GM19372 (cell line): ENCODE measurements around the gene PIP5K1A.

Source experiments
- ATAC-seq: cut with Tn5 transposase; IDR thresholded peaks from one replicate; pipeline ENCODE4 v1.9.1; 2021; ENCODE audit warnings: mild to moderate bottlenecking, low read depth, moderate library complexity; ENCODE audit not compliant: unreplicated experiment

Gene PIP5K1A

GRCh38 chr1:151287341-151287699 lies 89.0 kb downstream of the PIP5K1A start:
- ATAC-seq = no peak

DNA sequence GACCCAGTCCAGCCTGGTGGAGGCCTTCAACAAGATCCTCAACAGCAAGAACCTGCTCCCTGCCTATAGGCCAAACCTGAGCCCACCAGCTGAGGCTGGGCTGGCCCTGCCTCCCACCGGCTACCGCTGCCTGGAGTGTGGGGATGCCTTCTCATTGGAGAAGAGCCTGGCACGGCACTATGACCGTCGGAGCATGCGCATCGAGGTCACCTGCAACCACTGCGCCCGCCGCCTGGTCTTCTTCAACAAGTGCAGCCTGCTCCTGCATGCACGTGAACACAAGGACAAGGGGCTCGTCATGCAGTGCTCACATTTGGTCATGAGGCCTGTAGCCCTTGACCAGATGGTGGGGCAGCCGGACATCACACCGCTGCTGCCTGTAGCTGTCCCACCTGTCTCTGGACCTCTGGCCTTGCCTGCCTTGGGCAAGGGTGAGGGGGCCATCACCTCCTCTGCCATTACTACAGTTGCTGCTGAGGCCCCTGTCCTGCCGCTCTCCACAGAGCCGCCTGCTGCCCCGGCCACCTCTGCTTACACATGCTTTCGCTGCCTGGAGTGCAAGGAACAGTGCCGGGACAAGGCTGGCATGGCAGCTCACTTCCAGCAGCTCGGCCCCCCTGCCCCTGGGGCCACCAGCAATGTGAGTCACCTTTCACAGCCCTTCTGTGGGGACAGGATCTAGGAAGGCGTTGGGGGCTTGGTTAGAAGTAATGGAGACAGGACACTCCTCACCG lies 89.6 kb downstream of the PIP5K1A start:
- ATAC-seq = no peak

DNA sequence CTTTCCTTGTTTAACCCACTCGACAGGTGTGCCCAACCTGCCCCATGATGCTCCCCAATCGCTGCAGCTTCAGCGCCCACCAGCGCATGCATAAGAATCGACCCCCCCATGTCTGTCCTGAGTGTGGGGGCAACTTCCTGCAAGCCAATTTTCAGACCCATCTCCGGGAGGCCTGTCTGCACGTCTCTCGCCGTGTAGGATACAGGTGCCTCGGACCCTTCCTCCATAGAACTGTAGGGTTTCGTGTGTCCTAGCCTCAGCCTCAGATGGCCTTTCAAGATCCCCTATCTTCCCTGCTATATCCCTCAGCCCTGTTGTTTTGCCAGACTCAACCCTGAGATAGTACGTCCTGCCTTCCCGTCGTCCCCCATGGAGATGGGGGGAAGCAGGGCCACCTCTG lies 90.2 kb downstream of the PIP5K1A start:
- no peak for ATAC-seq

DNA sequence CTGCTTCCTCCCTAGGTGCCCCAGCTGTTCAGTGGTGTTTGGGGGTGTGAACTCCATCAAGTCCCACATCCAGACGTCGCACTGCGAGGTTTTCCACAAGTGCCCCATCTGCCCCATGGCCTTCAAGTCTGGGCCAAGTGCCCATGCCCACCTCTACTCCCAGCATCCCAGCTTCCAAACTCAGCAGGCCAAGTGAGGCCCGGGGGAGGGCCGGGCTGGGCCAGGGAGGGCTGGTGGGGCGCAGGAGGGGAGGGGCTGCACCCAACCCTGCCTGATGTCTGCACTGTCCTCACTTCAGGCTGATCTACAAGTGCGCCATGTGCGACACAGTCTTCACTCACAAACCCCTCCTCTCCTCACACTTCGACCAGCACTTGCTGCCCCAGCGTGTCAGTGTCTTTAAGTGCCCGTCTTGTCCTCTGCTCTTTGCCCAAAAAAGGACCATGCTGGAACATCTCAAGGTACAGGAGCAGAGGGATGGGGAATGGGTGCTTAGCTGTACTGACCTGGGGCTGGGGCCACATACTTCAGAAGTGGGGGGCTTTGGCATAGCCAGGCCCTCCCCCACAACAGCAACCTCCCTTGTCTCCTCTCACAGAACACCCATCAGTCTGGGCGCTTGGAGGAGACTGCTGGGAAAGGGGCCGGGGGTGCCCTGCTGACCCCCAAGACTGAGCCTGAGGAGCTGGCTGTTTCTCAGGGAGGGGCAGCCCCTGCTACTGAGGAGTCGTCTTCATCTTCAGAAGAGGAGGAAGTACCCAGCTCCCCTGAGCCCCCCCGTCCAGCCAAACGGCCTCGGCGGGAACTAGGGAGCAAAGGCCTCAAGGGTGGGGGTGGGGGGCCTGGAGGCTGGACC lies 91.0 kb downstream of the PIP5K1A start:
- ATAC-seq = no peak

DNA sequence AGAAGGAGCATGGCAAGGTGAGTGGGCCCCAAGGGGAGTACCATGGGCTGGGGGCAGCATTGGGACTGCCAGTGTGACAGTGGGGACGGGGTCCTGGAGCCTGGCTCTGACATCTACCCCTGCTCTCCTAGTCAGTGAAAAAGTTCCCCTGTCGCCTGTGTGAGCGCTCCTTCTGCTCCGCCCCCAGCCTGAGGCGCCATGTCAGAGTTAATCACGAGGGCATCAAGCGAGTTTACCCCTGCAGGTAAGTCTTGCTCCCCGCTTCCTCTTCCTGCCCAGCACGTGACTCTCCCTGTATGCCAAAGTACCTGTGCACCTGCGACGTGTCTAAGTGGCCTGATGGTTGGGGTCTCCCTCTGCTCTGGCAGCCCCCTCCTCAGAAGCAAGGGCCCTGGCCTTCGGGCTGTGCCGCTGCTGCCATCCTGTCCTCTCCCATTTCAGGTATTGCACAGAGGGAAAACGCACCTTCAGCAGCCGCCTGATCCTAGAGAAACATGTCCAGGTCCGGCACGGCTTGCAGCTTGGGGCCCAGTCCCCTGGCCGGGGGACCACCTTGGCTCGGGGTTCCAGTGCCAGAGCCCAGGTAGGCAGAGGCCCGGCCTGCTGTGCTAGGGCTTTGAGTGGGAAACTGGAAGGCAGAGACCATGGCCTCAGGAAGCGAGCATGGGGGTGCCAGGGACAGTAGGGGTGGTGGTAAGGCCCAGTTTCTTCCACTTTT lies 91.8 kb downstream of the PIP5K1A start:
- no peak for ATAC-seq

GRCh38 chr1:151290709-151291303 lies 92.5 kb downstream of the PIP5K1A start:
- no peak for ATAC-seq

GRCh38 chr1:151292207-151293030 lies 94.1 kb downstream of the PIP5K1A start:
- ATAC-seq = no peak

DNA sequence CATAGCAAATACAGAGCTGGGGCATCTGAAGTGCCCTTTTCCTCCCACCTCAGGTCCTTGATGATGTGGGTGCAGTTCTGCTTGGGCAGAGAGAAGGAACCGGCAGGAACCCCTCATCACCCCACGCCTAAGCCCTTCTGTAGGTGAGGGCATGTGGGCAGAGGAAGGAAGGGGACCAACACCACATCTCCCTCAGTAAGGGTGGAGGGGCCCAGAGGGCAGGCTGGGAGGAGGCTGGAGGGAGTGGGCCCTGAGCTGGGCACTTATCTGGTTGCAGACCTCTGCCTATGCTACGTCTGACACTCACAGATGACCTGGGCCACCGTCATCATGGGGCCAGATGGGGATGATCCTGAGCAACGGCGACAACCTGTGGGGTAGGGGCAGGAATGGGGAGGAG lies 94.7 kb downstream of the PIP5K1A start:
- no peak for ATAC-seq

DNA sequence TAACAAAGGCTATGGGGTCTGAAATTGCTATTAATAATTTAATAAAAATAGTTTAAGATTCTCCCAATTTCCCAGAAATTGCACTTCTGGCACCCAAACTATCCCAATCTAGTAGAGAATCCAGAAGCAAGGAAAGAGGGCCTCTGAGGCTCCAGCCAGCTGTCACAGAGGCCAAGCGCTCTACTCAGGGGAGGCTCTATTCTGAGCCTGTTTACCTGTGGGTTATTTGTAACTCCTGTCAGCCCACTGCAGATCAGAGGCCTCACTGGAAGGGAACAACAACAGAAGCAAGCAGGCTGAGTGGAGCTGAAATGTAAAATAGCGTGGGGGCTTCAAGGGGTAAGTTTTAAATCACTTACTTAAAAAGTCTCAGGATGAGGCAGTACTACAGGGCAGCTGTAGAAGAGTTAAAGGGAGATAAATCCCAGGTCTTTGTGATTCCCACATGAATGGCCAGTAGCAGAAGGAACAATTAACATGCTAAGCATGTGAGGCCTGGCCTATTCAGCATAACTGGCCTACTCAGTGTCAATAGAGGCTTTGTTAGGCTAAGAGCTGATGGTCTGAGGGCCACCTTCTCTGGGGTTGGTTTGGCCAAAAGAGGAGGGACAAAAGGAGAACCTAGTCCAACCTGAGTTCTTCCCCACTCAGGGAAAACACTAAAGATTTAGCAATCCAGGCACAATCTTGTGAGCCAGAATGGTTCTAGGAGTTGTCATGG lies 96.5 kb downstream of the PIP5K1A start:
- no peak for ATAC-seq
